MM.1S (cell line): ENCODE results near the gene LIMCH1.

Experiments
- EZH2 ChIP-seq: fragments of 300-600 bp; sonication (generic); optimal IDR thresholded peaks from 2 replicates; pipeline ENCODE3; 2017; ENCODE audit warnings: low read depth, mild to moderate bottlenecking, antibody characterized with exemption, low read length, mixed read lengths
- EZH2phosphoT487 ChIP-seq: fragments of 300-600 bp; sonication (generic); IDR thresholded peaks from 2 replicates; pipeline ENCODE4 v1.6.1; 2018; ENCODE audit warnings: antibody characterized with exemption, low read length
- TF ChIP-seq, protein P1 (sequence below): fragments of 300-600 bp; sonication (generic); IDR thresholded peaks from 2 replicates; pipeline ENCODE4 v1.5.1; 2016; ENCODE audit warnings: antibody characterized with exemption, low read length, mixed read lengths

DNA sequence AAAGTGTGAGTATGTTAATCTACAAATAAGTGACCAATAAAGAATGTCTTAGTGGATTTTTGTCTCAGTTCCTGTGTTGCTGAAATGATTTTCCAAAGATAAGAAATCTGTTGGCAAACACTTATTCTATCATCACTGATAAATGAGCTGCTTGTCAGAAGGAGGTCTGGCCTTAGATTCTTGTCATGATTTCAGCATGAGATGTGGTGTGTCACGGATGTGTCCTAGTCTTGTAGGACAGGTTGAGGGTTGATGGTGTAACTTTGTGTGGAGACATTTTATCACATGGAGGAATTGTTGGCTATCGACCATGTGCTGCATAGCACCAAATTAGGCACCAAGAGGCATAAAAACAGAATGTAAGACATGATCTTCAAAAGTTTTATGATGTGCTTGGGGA is 31.8 kb upstream of the LIMCH1 start:
- TF ChIP-seq, protein P1, sequence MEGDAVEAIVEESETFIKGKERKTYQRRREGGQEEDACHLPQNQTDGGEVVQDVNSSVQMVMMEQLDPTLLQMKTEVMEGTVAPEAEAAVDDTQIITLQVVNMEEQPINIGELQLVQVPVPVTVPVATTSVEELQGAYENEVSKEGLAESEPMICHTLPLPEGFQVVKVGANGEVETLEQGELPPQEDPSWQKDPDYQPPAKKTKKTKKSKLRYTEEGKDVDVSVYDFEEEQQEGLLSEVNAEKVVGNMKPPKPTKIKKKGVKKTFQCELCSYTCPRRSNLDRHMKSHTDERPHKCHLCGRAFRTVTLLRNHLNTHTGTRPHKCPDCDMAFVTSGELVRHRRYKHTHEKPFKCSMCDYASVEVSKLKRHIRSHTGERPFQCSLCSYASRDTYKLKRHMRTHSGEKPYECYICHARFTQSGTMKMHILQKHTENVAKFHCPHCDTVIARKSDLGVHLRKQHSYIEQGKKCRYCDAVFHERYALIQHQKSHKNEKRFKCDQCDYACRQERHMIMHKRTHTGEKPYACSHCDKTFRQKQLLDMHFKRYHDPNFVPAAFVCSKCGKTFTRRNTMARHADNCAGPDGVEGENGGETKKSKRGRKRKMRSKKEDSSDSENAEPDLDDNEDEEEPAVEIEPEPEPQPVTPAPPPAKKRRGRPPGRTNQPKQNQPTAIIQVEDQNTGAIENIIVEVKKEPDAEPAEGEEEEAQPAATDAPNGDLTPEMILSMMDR = no peak
- TF ChIP-seq EZH2 = no peak
- no peak for TF ChIP-seq EZH2phosphoT487
